ENCODE measurements around the gene MX1. TPM values are rescaled to one million over a fixed set of nuclear protein-coding genes. Genes with fewer than 3 reads are reported as not detected.
"Not testable (repeated sequence)": the region's sequence is repeated elsewhere in the genome, so short reads cannot be mapped to it uniquely, and the experiment has no call there.

Gene MX1
- total RNA-seq, 2 experiments from 2014 or later: 39.4 to 40.0 TPM

- ChIA-PET POLR2A (no interaction called here), CTCF (interaction anchor here (1.3 to 1.7 kb wide), 2 partner anchors 39 to 127 kb away, joined by 5 to 7 read pairs; no protein-coding TSS in a partner anchor)
- intact Hi-C loops (cut with micrococcal nuclease): no loop called here
- peaks cover 25% of the 10 kb centered on the region for H3K9me3 Mint-ChIP-seq
- peaks cover 29% of the 10 kb centered on the region for H3K36me3 Mint-ChIP-seq (ENCODE audit: low read depth)
- no peak overlapping the region for H3K27ac Mint-ChIP-seq
- DNase-seq (no peak), ATAC-seq (no peak)
- no peaks in the 10 kb centered on the region for H3K27me3 Mint-ChIP-seq
- H3K4me1 Mint-ChIP-seq (ENCODE audit: low read depth): no peaks in the 10 kb centered on the region
- H3K4me3 Mint-ChIP-seq: no peak overlapping the region
- TF ChIP-seq CTCF (IDR thresholded peaks at IDR 0.05): no peak
Observed at GRCh38 chr21:41410767-41411448, 15.1 kb upstream of the MX1 start.

- POLR2A ChIA-PET: no interaction called here
- peak; percentile 42 for ATAC-seq
- intact Hi-C loops (cut with micrococcal nuclease): no loop called here
- peak; percentile 44 for DNase-seq
- H3K27ac Mint-ChIP-seq: no peak overlapping the region
- CTCF ChIA-PET: interaction anchor here (1.3 to 1.7 kb wide), 2 partner anchors 39 to 128 kb away, joined by 5 to 7 read pairs; no protein-coding TSS in a partner anchor
- H3K36me3 Mint-ChIP-seq (ENCODE audit: low read depth): peaks cover 29% of the 10 kb centered on the region
- no peaks in the 10 kb centered on the region for H3K27me3 Mint-ChIP-seq
- H3K9me3 Mint-ChIP-seq: peaks cover 25% of the 10 kb centered on the region
- no peak overlapping the region for H3K4me3 Mint-ChIP-seq
- no peak for TF ChIP-seq CTCF (IDR thresholded peaks at IDR 0.05)
- H3K4me1 Mint-ChIP-seq (ENCODE audit: low read depth): no peaks in the 10 kb centered on the region
Observed at GRCh38 chr21:41411449-41412089, 14.5 kb upstream of the MX1 start.

- ChIA-PET POLR2A (interaction anchor here (0.9 to 1.3 kb wide), 3 partner anchors 8 to 56 kb away, joined by 3 to 4 read pairs (median 3); partner anchors contain the start of genes MX1 and MX2), CTCF (interaction anchor here (1.2 to 1.8 kb wide), 2 partner anchors 21 to 134 kb away, joined by 3 to 9 read pairs; no protein-coding TSS in a partner anchor)
- intact Hi-C loops (cut with micrococcal nuclease); H3K4me3 Mint-ChIP-seq; H3K27ac Mint-ChIP-seq; H3K27me3 Mint-ChIP-seq; DNase-seq; ATAC-seq; H3K36me3 Mint-ChIP-seq (ENCODE audit: low read depth): not testable (repeated sequence)
- Mint-ChIP-seq H3K4me1 (ENCODE audit: low read depth) (peaks cover 15% of the 10 kb centered on the region), H3K9me3 (peaks cover 13% of the 10 kb centered on the region)
Observed at GRCh38 chr21:41417505-41417904, 8.5 kb upstream of the MX1 start.

- Mint-ChIP-seq H3K4me1 (ENCODE audit: low read depth) (peaks cover 15% of the 10 kb centered on the region), H3K4me3 (no peak overlapping the region), H3K9me3 (peaks cover 5% of the 10 kb centered on the region), H3K27me3 (no peaks in the 10 kb centered on the region), H3K27ac (no peak overlapping the region), H3K36me3 (ENCODE audit: low read depth) (no peaks in the 10 kb centered on the region)
- intact Hi-C loops (cut with micrococcal nuclease): no loop called here
- ChIA-PET CTCF (interaction anchor here (1.1 to 1.8 kb wide), 3 partner anchors 9 to 135 kb away, joined by 3 to 9 read pairs (median 4); no protein-coding TSS in a partner anchor), POLR2A (interaction anchor here (1.1 kb wide), 1 partner anchor 14 kb away, joined by 3 read pairs; no protein-coding TSS in a partner anchor)
- no peak for TF ChIP-seq CTCF (IDR thresholded peaks at IDR 0.05)
- no peak for DNase-seq
- no peak for ATAC-seq
Observed at GRCh38 chr21:41418393-41418792, 7.6 kb upstream of the MX1 start.

GRCh38 chr21:41418956-41419680 is 6.9 kb upstream of the MX1 start:
- ChIA-PET CTCF (interaction anchor here (1.1 to 1.8 kb wide), 3 partner anchors 10 to 136 kb away, joined by 3 to 9 read pairs (median 4); no protein-coding TSS in a partner anchor), POLR2A (interaction anchor here (1.1 kb wide), 1 partner anchor 13 kb away, joined by 3 read pairs; no protein-coding TSS in a partner anchor)
- H3K36me3 Mint-ChIP-seq (ENCODE audit: low read depth): no peaks in the 10 kb centered on the region
- H3K27ac Mint-ChIP-seq: no peak overlapping the region
- no peak for ATAC-seq
- intact Hi-C loops (cut with micrococcal nuclease): no loop called here
- no peaks in the 10 kb centered on the region for H3K27me3 Mint-ChIP-seq
- no peak for TF ChIP-seq CTCF (IDR thresholded peaks at IDR 0.05)
- no peak overlapping the region for H3K4me3 Mint-ChIP-seq
- H3K4me1 Mint-ChIP-seq (ENCODE audit: low read depth): peaks cover 15% of the 10 kb centered on the region
- DNase-seq: no peak
- peaks cover 1% of the 10 kb centered on the region for H3K9me3 Mint-ChIP-seq
